ENCODE data around the gene GYS2.

The GYS2 gene

GRCh38 chr12:21551841-21552465 is 52.7 kb downstream of the GYS2 start:
- no peak for DNase-seq

GRCh38 chr12:21547437-21547836 is 57.2 kb downstream of the GYS2 start:
- no peak for DNase-seq

GRCh38 chr12:21546716-21547115 is 57.9 kb downstream of the GYS2 start:
- no peak for DNase-seq

GRCh38 chr12:21545557-21545956 is 59.1 kb downstream of the GYS2 start:
- DNase-seq: no peak

- DNase-seq: peak; percentile 37
These were observed 61.5 kb downstream of the GYS2 start for GRCh38 chr12:21543151-21543550.

- no peak for DNase-seq
These were observed 62.2 kb downstream of the GYS2 start for GRCh38 chr12:21542403-21542802.

- no peak for DNase-seq
These were observed 62.9 kb downstream of the GYS2 start for GRCh38 chr12:21541773-21542172.

- no peak for DNase-seq
These were observed 64.8 kb downstream of the GYS2 start for GRCh38 chr12:21539797-21540196.

- no peak for DNase-seq
These were observed 66.5 kb downstream of the GYS2 start for GRCh38 chr12:21538061-21538653.

GRCh38 chr12:21529456-21529855 is 75.2 kb downstream of the GYS2 start:
- DNase-seq: no peak

- DNase-seq: no peak
These were observed 75.7 kb downstream of the GYS2 start for GRCh38 chr12:21528953-21529352.

- DNase-seq: peak; percentile 15
These were observed 77.0 kb downstream of the GYS2 start for GRCh38 chr12:21527451-21528180.

- no peak for DNase-seq
These were observed 77.8 kb downstream of the GYS2 start for GRCh38 chr12:21526721-21527345.

GRCh38 chr12:21526053-21526452 is 78.6 kb downstream of the GYS2 start, which contains the start of gene SPX:
SPX (plus strand) TSS chr12:21526296; CDS start chr12:21526473, 177 bp downstream.
- peak; percentile 36 for DNase-seq

- DNase-seq: no peak
These were observed 81.5 kb downstream of the GYS2 start for GRCh38 chr12:21523148-21523547.

- DNase-seq: no peak
These were observed 83.1 kb downstream of the GYS2 start for GRCh38 chr12:21521541-21521940.

- DNase-seq: no peak
These were observed 86.2 kb downstream of the GYS2 start for GRCh38 chr12:21518451-21518850.

- DNase-seq: no peak
These were observed 88.4 kb downstream of the GYS2 start for GRCh38 chr12:21516281-21516680.

GRCh38 chr12:21509768-21510167 is 94.9 kb downstream of the GYS2 start:
- no peak for DNase-seq

GRCh38 chr12:21507849-21508248 is 96.8 kb downstream of the GYS2 start:
- DNase-seq: no peak

GRCh38 chr12:21505888-21506287 is 98.8 kb downstream of the GYS2 start:
- DNase-seq: no peak

GRCh38 chr12:21502872-21503271 is 101.8 kb downstream of the GYS2 start:
- no peak for DNase-seq

- peak; percentile 56 for DNase-seq
These were observed 102.5 kb downstream of the GYS2 start for GRCh38 chr12:21502164-21502496.
